Endothelial cell of umbilical vein (primary cell): ENCODE results near the gene AGAP5. TPM values are rescaled to one million over a fixed set of nuclear protein-coding genes. Genes with fewer than 3 reads are reported as not detected.

Experiments used
- BruUV-seq: library from RNA; stranded (reverse); fragments of 400-500 nt; replicated peaks from 2 replicates; lab custom pipeline; 2021; lab: Mats Ljungman, UMichigan
- CTCF ChIA-PET: fragments of 300-600, 350-600 bp; sonication (Branson Sonifier 250); formaldehyde crosslinking; loops from one replicate; lab custom pipeline; 2021; ENCODE audit warnings: antibody characterized with exemption, inconsistent platforms; lab: Charles Lee
- POLR2A ChIA-PET: fragments of 300-600, 350-600 bp; sonication (Branson Sonifier 250); formaldehyde crosslinking; loops from one replicate; lab custom pipeline; 2021; ENCODE audit warnings: antibody characterized with exemption, inconsistent platforms; lab: Charles Lee
- DNase-seq: peaks from one replicate; pipeline ENCODE4 v3.0.0-alpha.2; 2011; ENCODE audit warnings: low read depth, low spot score
- FAIRE-seq: peaks from 2 replicates; lab custom pipeline; 2011; peaks lifted over from hg19 to GRCh38; lab: Jason Lieb, UNC
- H2AFZ ChIP-seq: 2 replicates; pipeline ENCODE4 v1.6.0; 2012; ENCODE audit warnings: low read depth, low read length, control low read depth, inconsistent platforms
- H3K27ac ChIP-seq: 2 replicates; pipeline ENCODE4 v1.5.1; 2011; ENCODE audit warnings: low read depth, mild to moderate bottlenecking, control low read depth, low read length, moderate library complexity; ENCODE audit not compliant: insufficient read depth
- H3K27me3 ChIP-seq, 2 experiments: 2 replicates each; pipeline versions ENCODE4 v1.6.0 to v1.6.1; 2011; ENCODE audit warnings: low read length in 2 of 2, mixed read lengths in 1 of 2; ENCODE audit not compliant: control insufficient read depth in 2 of 2, insufficient read depth in 2 of 2
- H3K36me3 ChIP-seq, 2 experiments: 2 replicates in 1 of 2; 3 replicates in 1 of 2; pipeline ENCODE4 v1.5.1; 2011; ENCODE audit warnings: low read length in 2 of 2, mild to moderate bottlenecking in 1 of 2, moderate library complexity in 1 of 2; ENCODE audit not compliant: control insufficient read depth in 2 of 2, insufficient read depth in 2 of 2; ENCODE audit errors: extremely low read depth in 1 of 2
- H3K4me1 ChIP-seq: 3 replicates; pipeline ENCODE4 v1.5.1; 2011; ENCODE audit warnings: mild to moderate bottlenecking, low read length; ENCODE audit not compliant: control insufficient read depth, insufficient read depth; ENCODE audit errors: extremely low read depth
- H3K4me2 ChIP-seq: 2 replicates; pipeline ENCODE4 v1.6.1; 2011; ENCODE audit warnings: low read length, control low read depth, mixed read lengths; ENCODE audit not compliant: insufficient read depth
- H3K4me3 ChIP-seq, 3 experiments: fragments of 200-600 bp in 1 of 3; sonication (generic), shearing (Covaris generic) in 1 of 3; replicated peaks in 1 of 3; 2 replicates each; pipeline ENCODE4 v1.5.1; 2011 to 2016; ENCODE audit warnings: control low read depth in 3 of 3, low read length in 3 of 3, mild to moderate bottlenecking in 2 of 3, inconsistent platforms in 1 of 3, low read depth in 1 of 3, moderate library complexity in 1 of 3; ENCODE audit not compliant: insufficient read depth in 1 of 3
- H3K79me2 ChIP-seq: 2 replicates; pipeline ENCODE4 v1.6.0; 2012; ENCODE audit warnings: low read length, inconsistent platforms; ENCODE audit not compliant: control insufficient read depth, insufficient read depth
- H3K9ac ChIP-seq: replicated peaks from 2 replicates; pipeline ENCODE3; 2011; ENCODE audit warnings: low read length, control low read depth; ENCODE audit not compliant: insufficient read depth; ENCODE audit errors: extremely low read depth
- H3K9me1 ChIP-seq: replicated peaks from 3 replicates; pipeline ENCODE4 v1.6.0; 2011; ENCODE audit warnings: mild to moderate bottlenecking, low read length; ENCODE audit not compliant: control insufficient read depth, insufficient read depth; ENCODE audit errors: extremely low read depth
- H3K9me3 ChIP-seq: replicated peaks from 2 replicates; pipeline ENCODE4 v1.5.1; 2012; ENCODE audit warnings: low read length, inconsistent platforms; ENCODE audit not compliant: control insufficient read depth, insufficient read depth
- H4K20me1 ChIP-seq: replicated peaks from 2 replicates; pipeline ENCODE3; 2011; ENCODE audit warnings: mild to moderate bottlenecking, low read length; ENCODE audit not compliant: control insufficient read depth, insufficient read depth; ENCODE audit errors: extremely low read depth
- FOS ChIP-seq: IDR thresholded peaks from 2 replicates; pipeline ENCODE4 v1.6.1; 2011; ENCODE audit warnings: mild to moderate bottlenecking, low read length, moderate library complexity, borderline replicate concordance; ENCODE audit not compliant: insufficient read depth
- GATA2 ChIP-seq: IDR thresholded peaks from 2 replicates; pipeline ENCODE4 v1.7.0; 2011; ENCODE audit warnings: low read depth, mild to moderate bottlenecking, moderate library complexity, mixed read lengths, low read length; ENCODE audit not compliant: insufficient read length, insufficient read depth
- MYC ChIP-seq: IDR thresholded peaks from one replicate; pipeline ENCODE4 v1.6.1; 2011; ENCODE audit warnings: mild to moderate bottlenecking, low read depth, low read length
- POLR2A ChIP-seq: IDR thresholded peaks from 2 replicates; pipeline ENCODE4 v1.6.1; 2012; ENCODE audit warnings: low read depth, mild to moderate bottlenecking, control low read depth, low read length
- POLR2AphosphoS5 ChIP-seq: IDR thresholded peaks from 2 replicates; pipeline ENCODE4 v1.6.1; 2012; ENCODE audit warnings: low read depth, mild to moderate bottlenecking, control low read depth, low read length, moderate library complexity; ENCODE audit not compliant: insufficient read depth
- dilution Hi-C: fragments of 300-500 bp; cut with MboI; formaldehyde crosslinking; loops from one replicate; pipeline ENCODE4 v1.15.0; 2019; ENCODE audit warnings: low sequenced_read_pairs; ENCODE audit not compliant: extremely low pct_ligation_motif_present
- intact Hi-C: fragments of 100-400 bp; cut with micrococcal nuclease; formaldehyde crosslinking; loops from one replicate; pipeline ENCODE4 v1.10.0; 2022
- polyA plus RNA-seq, 4 experiments: library from polyadenylated mRNA; depleted of rRNA in 3 of 4; stranded (reverse) in 3 of 4; unstranded in 1 of 4; fragments of >200 nt; gene quantifications; 2 replicates each; pipeline versions ENCODE4 v1.2.1 to v1.2.3, GENCODE V29; 2011 to 2012; ENCODE audit warnings: missing spikeins in 1 of 4
- total RNA-seq: library from RNA; stranded (reverse); gene quantifications from 2 replicates; pipeline ENCODE4 v1.2.3, GENCODE V29; 2021
- TF ChIP-seq, protein P1 (sequence below): IDR thresholded peaks from 2 replicates; pipeline ENCODE4 v1.6.1; 2011; ENCODE audit not compliant: insufficient read depth, insufficient read length
- TF ChIP-seq, protein P2 (sequence below), 2 donors: IDR thresholded peaks; 1 replicate in 1 of 2; 2 replicates in 1 of 2; pipeline ENCODE4 v1.5.1; 2011; ENCODE audit warnings: low read length in 2 of 2, mild to moderate bottlenecking in 2 of 2, moderate library complexity in 2 of 2, control low read depth in 1 of 2, inconsistent platforms in 1 of 2, low read depth in 1 of 2; ENCODE audit not compliant: insufficient read depth in 1 of 2; ENCODE audit errors: extremely low read depth in 1 of 2

The AGAP5 gene
- total and polyA plus RNA-seq, 2 donors (not counting 3 experiments of a cell fraction or from before 2014, with no cell fraction given) = 4.4 to 7.7 TPM

- Histone ChIP-seq H3K9me1 (no peaks in the 10 kb centered on the region), H3K27ac (peak overlapping the region; percentile 97), H3K27me3 (no peaks in the 10 kb centered on the region), H3K9ac (peak overlapping the region; percentile 99), H3K4me3 (peak overlapping the region; percentile 75 to 87 (median 77)), H3K36me3 (peaks cover 0 to 8% of the 10 kb centered on the region in 2 experiments), H3K4me1 (peaks cover 17% of the 10 kb centered on the region), H3K4me2 (peak overlapping the region; percentile 95), H2AFZ (peak overlapping the region; percentile 72), H3K9me3 (no peaks in the 10 kb centered on the region), H3K79me2 (peaks cover 42% of the 10 kb centered on the region), H4K20me1 (no peaks in the 10 kb centered on the region)
- ChIA-PET CTCF (interaction anchor here (1.5 kb wide), 1 partner anchor 135 kb away, joined by 4 read pairs; no protein-coding TSS in a partner anchor), POLR2A (interaction anchor here (0.6 to 1.2 kb wide), 2 partner anchors 12 to 16 kb away, joined by 3 to 4 read pairs; no protein-coding TSS in a partner anchor)
- no peak for DNase-seq
- intact Hi-C loops (loop anchor here (1.0 kb wide), 2 partner anchors 14 to 28 kb away; a partner anchor contains a TSS), dilution Hi-C loops (no loop called here)
- FAIRE-seq = no peak
- BruUV-seq = TSS peak; percentile 74
- TF ChIP-seq, protein P1, sequence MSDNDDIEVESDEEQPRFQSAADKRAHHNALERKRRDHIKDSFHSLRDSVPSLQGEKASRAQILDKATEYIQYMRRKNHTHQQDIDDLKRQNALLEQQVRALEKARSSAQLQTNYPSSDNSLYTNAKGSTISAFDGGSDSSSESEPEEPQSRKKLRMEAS = no peak
- TF ChIP-seq POLR2A (no peak), POLR2AphosphoS5 (no peak), GATA2 (no peak), FOS (no peak), MYC (no peak)
- TF ChIP-seq, protein P2, sequence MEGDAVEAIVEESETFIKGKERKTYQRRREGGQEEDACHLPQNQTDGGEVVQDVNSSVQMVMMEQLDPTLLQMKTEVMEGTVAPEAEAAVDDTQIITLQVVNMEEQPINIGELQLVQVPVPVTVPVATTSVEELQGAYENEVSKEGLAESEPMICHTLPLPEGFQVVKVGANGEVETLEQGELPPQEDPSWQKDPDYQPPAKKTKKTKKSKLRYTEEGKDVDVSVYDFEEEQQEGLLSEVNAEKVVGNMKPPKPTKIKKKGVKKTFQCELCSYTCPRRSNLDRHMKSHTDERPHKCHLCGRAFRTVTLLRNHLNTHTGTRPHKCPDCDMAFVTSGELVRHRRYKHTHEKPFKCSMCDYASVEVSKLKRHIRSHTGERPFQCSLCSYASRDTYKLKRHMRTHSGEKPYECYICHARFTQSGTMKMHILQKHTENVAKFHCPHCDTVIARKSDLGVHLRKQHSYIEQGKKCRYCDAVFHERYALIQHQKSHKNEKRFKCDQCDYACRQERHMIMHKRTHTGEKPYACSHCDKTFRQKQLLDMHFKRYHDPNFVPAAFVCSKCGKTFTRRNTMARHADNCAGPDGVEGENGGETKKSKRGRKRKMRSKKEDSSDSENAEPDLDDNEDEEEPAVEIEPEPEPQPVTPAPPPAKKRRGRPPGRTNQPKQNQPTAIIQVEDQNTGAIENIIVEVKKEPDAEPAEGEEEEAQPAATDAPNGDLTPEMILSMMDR (IDR thresholded peaks at IDR 0.05; ENCODE audit: extremely low read depth in 1 of 2, insufficient read depth in 1 of 2, low read depth in 1 of 2, low read length in 2 of 2) = no peak
These were observed 46.7 kb upstream of the AGAP5 start for GRCh38 chr10:73744664-73744975.
